ENCODE data around the gene CLMN. TPM values are rescaled to one million over a fixed set of nuclear protein-coding genes. Genes with fewer than 3 reads are reported as not detected.

CLMN gene
- total and polyA plus RNA-seq, 2 of the 8 experiments (the other 6 are each of a cell fraction or from before 2014, with no cell fraction given): 1.6 to 8.2 TPM

DNA sequence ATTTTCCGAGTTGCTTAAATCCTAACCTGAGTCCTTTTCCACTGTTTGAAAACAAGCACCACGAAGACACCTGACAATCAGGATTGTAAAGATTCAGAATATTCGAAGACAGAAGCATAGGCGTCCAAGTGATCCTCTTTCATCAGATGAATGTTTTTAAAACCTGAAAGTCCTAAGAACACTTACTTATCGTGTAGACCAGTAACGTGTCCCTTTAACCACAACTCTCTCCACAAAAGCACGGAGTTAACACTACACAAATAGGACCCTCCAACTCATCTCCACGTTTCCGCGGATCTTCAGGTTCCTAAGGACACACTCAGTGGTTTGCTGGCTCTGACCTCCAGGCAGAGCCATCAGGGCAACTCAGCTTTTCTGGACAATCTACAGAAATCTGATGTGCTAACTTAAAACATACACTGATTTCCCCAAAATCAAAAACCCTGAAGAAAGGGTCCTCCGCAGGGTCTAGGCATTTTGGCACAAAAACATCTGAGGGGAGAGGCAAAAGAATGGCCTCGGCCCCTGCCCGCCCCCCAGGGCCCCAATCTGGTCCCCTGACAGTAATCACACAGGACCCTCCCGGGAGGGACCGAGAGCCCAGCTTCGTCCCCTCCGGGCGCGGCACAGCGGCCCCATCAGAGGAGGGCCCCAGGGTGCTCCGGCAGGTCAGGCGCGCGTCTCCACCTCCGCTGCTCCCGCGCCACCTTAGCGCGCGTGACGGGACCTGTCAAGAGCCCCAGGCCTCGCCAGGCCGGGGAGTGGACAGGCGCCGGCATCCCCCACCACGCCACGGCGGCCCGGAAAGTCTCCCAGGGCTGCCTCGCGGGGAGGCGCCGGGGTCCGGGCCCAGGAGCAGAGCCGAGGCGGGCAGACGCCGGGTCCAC lies 163.3 kb downstream of the CLMN start (continued):
- TF ChIP-seq CHD7 (IDR thresholded peaks at IDR 0.05; ENCODE audit: insufficient replicate concordance, low read length): no peak
- TF ChIP-seq SRF (IDR thresholded peaks at IDR 0.05; ENCODE audit: low read depth, low read length): no peak
- TF ChIP-seq MAFK (IDR thresholded peaks at IDR 0.05; ENCODE audit: low read depth, low read length): no peak
- no peak for TF ChIP-seq CREB1 (IDR thresholded peaks at IDR 0.05)
- TF ChIP-seq POLR2A (IDR thresholded peaks at IDR 0.05; ENCODE audit: control extremely low read depth in 1 of 2, low read depth in 2 of 2, low read length in 2 of 2): no peak
- no peak for TF ChIP-seq TBP (IDR thresholded peaks at IDR 0.05; ENCODE audit: low read depth, low read length)
- no peak for TF ChIP-seq FOSL1 (IDR thresholded peaks at IDR 0.05; ENCODE audit: insufficient read depth, low read depth, low read length)
- TF ChIP-seq ASH2L (IDR thresholded peaks at IDR 0.05; ENCODE audit: low read length): peak; percentile 61
- no peak for TF ChIP-seq SP2 (IDR thresholded peaks at IDR 0.05; ENCODE audit: low read length)
- TF ChIP-seq KDM4A (IDR thresholded peaks at IDR 0.05; ENCODE audit: low read depth, low read length, severe bottlenecking): peak; percentile 52

All from H1 (cell line).